ENCODE data around the gene PSMD1.

GRCh38 chr2:231088754-231089153, 32.1 kb downstream of the PSMD1 start:
- TF ChIP-seq EZH2 (IDR thresholded peaks at IDR 0.05; ENCODE audit: insufficient read depth, poor library complexity, severe bottlenecking) (no peak), EZH2phosphoT487 (IDR thresholded peaks at IDR 0.05; ENCODE audit: insufficient read depth, low read depth) (no peak)

All from GM23248 (cell line).